Lung (tissue), 12 donors: ENCODE results near the gene TTC22. TPM values are rescaled to one million over a fixed set of nuclear protein-coding genes. Genes with fewer than 3 reads are reported as not detected.
A peak's percentile ranks its signal among the peaks of the same experiment; 100 is the strongest.

ENCODE experiments used
- ATAC-seq: fragments of 200-7000 bp; cut with Tn5 transposase; one replicate; pipeline ENCODE4 v1.9.1; 2020; ENCODE audit warnings: moderate number of reproducible peaks; ENCODE audit not compliant: insufficient read depth, low FRiP score
- DNase-seq, 3 donors: peaks; one replicate each; pipeline ENCODE4 v3.0.0-alpha.2; 2013 to 2017
- H3K27ac ChIP-seq, 2 donors: one replicate each; pipeline ENCODE4 v1.5.1; 2013; ENCODE audit warnings: mild to moderate bottlenecking in 2 of 2, moderate library complexity in 2 of 2, control low read depth in 1 of 2, inconsistent platforms in 1 of 2, low read depth in 1 of 2, low read length in 1 of 2
- H3K27me3 ChIP-seq, 3 donors: one replicate each; pipeline ENCODE4 v1.5.1; 2013; ENCODE audit warnings: low read length in 2 of 3; ENCODE audit not compliant: control insufficient read depth in 3 of 3, insufficient read depth in 3 of 3
- H3K36me3 ChIP-seq, 4 donors: one replicate each; pipeline ENCODE4 v1.5.1; 2013; ENCODE audit warnings: low read length in 4 of 4, mild to moderate bottlenecking in 1 of 4, moderate library complexity in 1 of 4; ENCODE audit not compliant: control insufficient read depth in 4 of 4, insufficient read depth in 4 of 4
- H3K4me1 ChIP-seq, 5 donors: one replicate each; pipeline ENCODE4 v1.5.1; 2013; ENCODE audit warnings: low read length in 5 of 5, mild to moderate bottlenecking in 2 of 5, moderate library complexity in 1 of 5; ENCODE audit not compliant: control insufficient read depth in 5 of 5, insufficient read depth in 5 of 5
- H3K4me3 ChIP-seq: one replicate; pipeline ENCODE4 v1.5.1; 2013; ENCODE audit warnings: mild to moderate bottlenecking, control low read depth, moderate library complexity
- H3K9ac ChIP-seq, 2 donors: one replicate each; pipeline ENCODE4 v1.5.1; 2013; ENCODE audit warnings: low read length in 2 of 2, control low read depth in 1 of 2; ENCODE audit not compliant: insufficient read depth in 1 of 2
- H3K9me3 ChIP-seq, 4 donors: one replicate each; pipeline ENCODE4 v1.5.1; 2013; ENCODE audit warnings: low read length in 3 of 4, mild to moderate bottlenecking in 1 of 4, moderate library complexity in 1 of 4; ENCODE audit not compliant: control insufficient read depth in 4 of 4, insufficient read depth in 3 of 4
- WGBS, 2 donors: extraction: QIAGEN DNeasy Blood & Tissue Kit; methylation state at CpG; one replicate each; pipeline ENCODE4 v1.1.7; 2013; 5-methylcytosine and 5-hydroxymethylcytosine counted together
- polyA plus RNA-seq, 2 donors: library from polyadenylated mRNA; stranded (reverse); fragments of 200-250 nt; gene quantifications; one replicate each; pipeline ENCODE4 v1.2.1, GENCODE V29; 2013
- total RNA-seq, 2 donors: library from RNA; depleted of rRNA in 1 of 2; stranded (reverse); fragments of >200 nt in 1 of 2; gene quantifications; one replicate each; pipeline ENCODE4 v1.2.1, GENCODE V29; 2014 to 2021
- TF ChIP-seq, protein P1 (sequence below): IDR thresholded peaks from 2 replicates; pipeline ENCODE4 v1.5.1; 2012; ENCODE audit warnings: mild to moderate bottlenecking; ENCODE audit errors: control extremely low read depth, extremely low read depth
- donor health status: control.
- donor health status: control.
- donor health status: Bipolar disorder and iron deficiency.
- donor health status: healthy.
- donor health status: DM: yes; HTN: yes; CAD: no.

Gene TTC22
- total and polyA plus RNA-seq, 4 donors, result 2.9 to 6.6 (median 3.5) TPM

DNA sequence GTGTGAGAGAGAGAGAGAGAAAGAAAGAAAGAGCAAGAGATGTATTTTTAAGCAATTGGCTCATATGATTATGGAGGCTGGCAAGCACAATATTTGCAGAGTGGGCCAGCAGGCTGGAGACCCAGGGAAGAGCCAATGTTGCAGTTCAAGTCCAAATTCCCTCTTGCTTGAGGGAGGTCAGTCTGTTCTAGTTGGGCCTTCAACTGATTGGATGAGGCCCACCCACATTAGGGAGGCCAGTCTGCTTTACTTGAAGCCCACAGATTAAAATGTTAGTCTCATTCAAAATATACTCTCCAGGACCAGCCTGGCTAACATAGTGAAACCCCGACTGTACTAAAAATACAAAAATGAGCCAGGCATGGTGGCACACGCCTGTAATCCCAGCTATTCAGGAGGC is 28.2 kb downstream of the TTC22 start:
- ATAC-seq, result no peak

DNA sequence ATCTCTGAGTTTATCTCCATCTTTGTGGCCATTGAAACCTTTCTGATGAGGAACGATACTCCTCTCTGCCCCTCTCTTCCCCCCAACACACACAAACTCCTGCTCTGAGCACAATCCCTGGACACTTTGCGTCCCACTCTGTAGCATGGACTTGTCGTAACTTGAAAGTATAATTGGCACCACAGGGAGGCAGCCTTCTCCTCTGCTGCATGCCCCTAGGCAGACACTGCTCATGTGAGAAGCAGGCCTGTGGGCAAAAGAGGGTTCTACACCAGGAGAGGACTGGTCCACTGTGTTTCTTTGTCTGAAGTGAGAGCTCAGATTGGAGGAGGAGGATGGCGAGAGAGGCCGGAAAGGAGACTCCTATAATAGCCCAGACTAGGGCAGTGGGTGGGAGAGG is 33.0 kb downstream of the TTC22 start:
- Histone ChIP-seq H3K36me3 (no peaks in the 10 kb centered on the region), H3K27ac (no peak overlapping the region), H3K4me1 (peaks cover 0 to 14% (median 0%) of the 10 kb centered on the region in 5 donors), H3K9ac (no peak overlapping the region), H3K27me3 (no peaks in the 10 kb centered on the region), H3K9me3 (no peaks in the 10 kb centered on the region), H3K4me3 (no peak overlapping the region)
- ATAC-seq, result no peak
- DNase-seq, result peak in 1 of 3 donors; percentile 32
- TF ChIP-seq, protein P1, sequence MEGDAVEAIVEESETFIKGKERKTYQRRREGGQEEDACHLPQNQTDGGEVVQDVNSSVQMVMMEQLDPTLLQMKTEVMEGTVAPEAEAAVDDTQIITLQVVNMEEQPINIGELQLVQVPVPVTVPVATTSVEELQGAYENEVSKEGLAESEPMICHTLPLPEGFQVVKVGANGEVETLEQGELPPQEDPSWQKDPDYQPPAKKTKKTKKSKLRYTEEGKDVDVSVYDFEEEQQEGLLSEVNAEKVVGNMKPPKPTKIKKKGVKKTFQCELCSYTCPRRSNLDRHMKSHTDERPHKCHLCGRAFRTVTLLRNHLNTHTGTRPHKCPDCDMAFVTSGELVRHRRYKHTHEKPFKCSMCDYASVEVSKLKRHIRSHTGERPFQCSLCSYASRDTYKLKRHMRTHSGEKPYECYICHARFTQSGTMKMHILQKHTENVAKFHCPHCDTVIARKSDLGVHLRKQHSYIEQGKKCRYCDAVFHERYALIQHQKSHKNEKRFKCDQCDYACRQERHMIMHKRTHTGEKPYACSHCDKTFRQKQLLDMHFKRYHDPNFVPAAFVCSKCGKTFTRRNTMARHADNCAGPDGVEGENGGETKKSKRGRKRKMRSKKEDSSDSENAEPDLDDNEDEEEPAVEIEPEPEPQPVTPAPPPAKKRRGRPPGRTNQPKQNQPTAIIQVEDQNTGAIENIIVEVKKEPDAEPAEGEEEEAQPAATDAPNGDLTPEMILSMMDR, result no peak
- 86 to 88% methylated on average over 5 of the region's 5 CpGs for WGBS, 2 donors

More for the DNA sequence above, 28.2 kb downstream of the TTC22 start:
- Histone ChIP-seq H3K9me3 (no peaks in the 10 kb centered on the region), H3K27me3 (no peaks in the 10 kb centered on the region), H3K27ac (no peak overlapping the region), H3K36me3 (no peaks in the 10 kb centered on the region), H3K4me3 (no peak overlapping the region), H3K9ac (no peak overlapping the region), H3K4me1 (peaks cover 0 to 19% (median 3%) of the 10 kb centered on the region in 5 donors)
- no peak for DNase-seq
- TF ChIP-seq, protein P1, result no peak
- WGBS, 2 donors, result 89 to 90% methylated on average over 2 of the region's 2 CpGs

DNA sequence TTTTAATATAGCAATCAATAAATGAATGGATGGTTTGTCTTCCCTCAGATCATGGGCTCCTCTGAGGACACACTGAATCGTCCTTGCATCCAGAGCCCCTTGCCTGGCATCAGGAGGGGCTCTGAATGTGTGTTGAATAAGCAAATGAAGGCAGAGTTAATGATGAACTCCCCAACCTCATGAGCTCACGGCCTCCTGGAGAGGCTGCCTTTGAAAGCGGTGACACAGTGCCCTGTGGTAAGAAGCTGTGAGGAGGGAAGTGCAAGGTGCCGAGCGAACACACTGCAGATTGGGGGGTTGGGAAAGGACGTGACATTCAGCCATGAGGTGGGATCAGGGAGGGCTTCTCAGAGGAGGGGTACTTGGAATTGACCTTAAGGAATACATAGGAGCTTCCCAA is 33.6 kb downstream of the TTC22 start:
- TF ChIP-seq, protein P1, result no peak
- no peak overlapping the region for H3K27ac ChIP-seq
- peaks cover 0 to 14% (median 0%) of the 10 kb centered on the region in 5 donors for H3K4me1 ChIP-seq
- H3K36me3 ChIP-seq, result no peaks in the 10 kb centered on the region
- 54 to 63% methylated on average over 6 of the region's 6 CpGs for WGBS, 2 donors
- H3K9ac ChIP-seq, result no peak overlapping the region
- H3K9me3 ChIP-seq, result no peaks in the 10 kb centered on the region
- DNase-seq, result no peak
- H3K27me3 ChIP-seq, result no peaks in the 10 kb centered on the region
- H3K4me3 ChIP-seq, result no peak overlapping the region
- ATAC-seq, result no peak

DNA sequence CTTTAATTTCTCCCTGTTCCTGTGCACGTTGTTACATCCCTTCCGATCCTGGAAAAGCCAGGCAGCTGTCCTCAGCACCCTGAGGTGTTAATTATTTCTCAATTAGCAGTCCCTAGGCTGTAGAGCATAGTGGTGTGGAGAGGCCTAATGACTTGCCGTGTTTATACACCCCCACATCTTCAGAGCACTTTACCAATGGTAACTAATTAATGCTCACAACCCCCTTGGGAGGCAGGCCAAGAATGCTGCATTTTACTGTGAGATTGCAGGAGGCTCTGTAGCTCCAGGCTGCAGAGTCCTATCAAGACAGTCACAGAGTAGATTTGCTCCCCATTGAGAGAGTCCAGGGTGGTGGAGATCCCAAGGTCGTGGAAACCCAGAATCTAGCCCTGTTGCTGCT is 34.4 kb downstream of the TTC22 start:
- Histone ChIP-seq H3K36me3 (no peaks in the 10 kb centered on the region), H3K27me3 (no peaks in the 10 kb centered on the region), H3K27ac (no peak overlapping the region), H3K9me3 (no peaks in the 10 kb centered on the region), H3K9ac (no peak overlapping the region), H3K4me3 (no peak overlapping the region), H3K4me1 (peaks cover 0 to 14% (median 0%) of the 10 kb centered on the region in 5 donors)
- peak in 1 of 3 donors; percentile 21 for DNase-seq
- TF ChIP-seq, protein P1, result no peak
- no peak for ATAC-seq
- 47 to 70% methylated on average over 4 of the region's 4 CpGs for WGBS, 2 donors
